GM10266 (cell line): ENCODE measurements around the gene TSPAN15.

Source experiments
- DNase-seq: peaks from one replicate; pipeline ENCODE4 v3.0.0; 2012; ENCODE audit errors: extremely low spot score
- TF ChIP-seq, protein P1 (sequence below): IDR thresholded peaks from 2 replicates; pipeline ENCODE4 v1.5.1; 2012; ENCODE audit warnings: mild to moderate bottlenecking, low read depth; ENCODE audit not compliant: control insufficient read depth, insufficient read depth; ENCODE audit errors: missing control alignments

Gene TSPAN15

DNA sequence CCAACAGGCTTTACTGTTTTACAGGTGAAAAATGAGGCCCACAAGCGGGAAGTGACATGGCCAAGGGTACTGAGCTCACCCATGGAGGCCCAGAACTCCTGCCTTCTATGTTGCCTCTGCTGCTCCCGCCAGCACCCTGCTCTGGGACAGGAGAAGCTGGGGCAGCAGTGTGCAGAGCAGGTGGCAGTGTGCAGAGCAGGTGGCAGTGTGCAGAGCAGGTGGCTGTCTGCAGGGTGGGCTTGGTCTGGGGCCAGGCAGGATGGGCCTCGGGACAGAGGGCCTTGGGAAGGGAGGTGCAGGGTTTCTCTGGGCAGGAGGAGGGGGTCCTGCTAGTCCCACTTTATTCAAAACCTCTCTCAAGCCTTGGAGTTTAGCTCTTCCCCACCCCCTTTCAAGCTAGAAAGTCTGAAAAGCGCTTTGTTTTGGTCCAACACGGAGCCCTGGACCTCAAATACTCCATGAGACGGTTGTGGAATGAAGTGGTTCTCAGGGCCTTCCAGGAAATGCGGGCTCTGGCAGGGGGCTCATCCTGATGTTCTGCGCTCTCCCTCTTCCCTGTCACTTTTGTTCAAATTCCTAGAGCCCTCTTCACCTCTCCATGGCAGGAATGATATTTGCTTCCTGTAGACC lies 26.8 kb downstream of the TSPAN15 start:
- TF ChIP-seq, protein P1, sequence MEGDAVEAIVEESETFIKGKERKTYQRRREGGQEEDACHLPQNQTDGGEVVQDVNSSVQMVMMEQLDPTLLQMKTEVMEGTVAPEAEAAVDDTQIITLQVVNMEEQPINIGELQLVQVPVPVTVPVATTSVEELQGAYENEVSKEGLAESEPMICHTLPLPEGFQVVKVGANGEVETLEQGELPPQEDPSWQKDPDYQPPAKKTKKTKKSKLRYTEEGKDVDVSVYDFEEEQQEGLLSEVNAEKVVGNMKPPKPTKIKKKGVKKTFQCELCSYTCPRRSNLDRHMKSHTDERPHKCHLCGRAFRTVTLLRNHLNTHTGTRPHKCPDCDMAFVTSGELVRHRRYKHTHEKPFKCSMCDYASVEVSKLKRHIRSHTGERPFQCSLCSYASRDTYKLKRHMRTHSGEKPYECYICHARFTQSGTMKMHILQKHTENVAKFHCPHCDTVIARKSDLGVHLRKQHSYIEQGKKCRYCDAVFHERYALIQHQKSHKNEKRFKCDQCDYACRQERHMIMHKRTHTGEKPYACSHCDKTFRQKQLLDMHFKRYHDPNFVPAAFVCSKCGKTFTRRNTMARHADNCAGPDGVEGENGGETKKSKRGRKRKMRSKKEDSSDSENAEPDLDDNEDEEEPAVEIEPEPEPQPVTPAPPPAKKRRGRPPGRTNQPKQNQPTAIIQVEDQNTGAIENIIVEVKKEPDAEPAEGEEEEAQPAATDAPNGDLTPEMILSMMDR: no peak
- no peak for DNase-seq

DNA sequence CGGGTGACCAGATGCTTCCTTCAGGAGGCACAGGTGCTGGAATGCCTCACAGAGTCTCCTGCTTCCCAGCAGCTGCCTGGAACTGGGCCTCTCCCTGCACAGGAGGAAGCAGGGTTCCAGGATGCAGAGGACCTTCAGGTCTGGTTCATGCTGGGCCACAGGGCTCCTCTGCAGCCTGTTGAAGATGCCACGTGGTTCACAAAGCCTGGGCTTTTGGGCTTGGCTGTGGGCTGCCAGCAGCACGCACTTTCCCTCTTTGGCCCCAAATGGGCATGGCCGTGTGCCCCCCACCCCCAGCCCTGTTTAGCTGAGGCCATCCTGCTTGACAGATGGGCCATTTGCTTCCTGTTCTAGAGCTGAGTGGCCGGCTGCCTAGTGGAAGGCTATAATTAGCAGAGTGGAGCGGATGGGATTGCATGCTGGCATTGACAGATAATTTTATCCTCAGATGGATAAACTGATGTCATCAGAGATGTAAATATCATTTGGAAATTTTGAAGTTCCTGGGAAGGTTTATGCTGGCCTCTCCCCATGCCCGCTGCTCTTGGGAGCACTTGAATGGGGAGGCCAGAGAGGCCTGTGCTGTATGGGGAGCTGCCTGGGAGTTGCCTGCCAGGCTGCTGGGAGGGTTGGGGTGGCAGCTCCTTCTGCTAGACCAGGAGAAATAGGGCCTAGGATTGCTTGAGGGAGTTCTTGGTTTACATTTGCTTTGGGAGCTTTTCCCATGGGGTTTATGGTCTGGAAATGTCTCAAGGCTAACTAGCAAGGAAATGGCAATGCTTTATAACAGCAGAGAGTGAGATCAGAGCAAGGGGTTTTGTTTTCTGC lies 28.2 kb downstream of the TSPAN15 start:
- no peak for DNase-seq
- TF ChIP-seq, protein P1: no peak

DNA sequence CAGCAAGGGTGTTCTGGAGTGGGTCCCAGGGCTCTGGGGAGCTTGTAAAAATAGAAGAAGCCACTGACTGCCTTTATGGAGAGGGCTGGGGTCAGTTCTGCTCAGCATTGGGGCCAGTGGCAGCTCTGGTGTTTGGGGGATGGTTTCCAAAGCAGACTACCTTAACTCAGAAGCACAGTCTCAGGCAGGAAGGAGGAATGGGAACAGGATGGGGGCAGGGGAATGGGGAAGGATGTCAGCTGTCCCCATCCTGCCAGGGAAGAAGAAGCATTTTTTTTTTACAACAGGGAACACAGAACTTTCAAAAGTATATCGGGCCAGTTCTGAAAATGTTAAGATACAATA lies 28.8 kb downstream of the TSPAN15 start:
- TF ChIP-seq, protein P1: no peak
- DNase-seq: no peak

DNA sequence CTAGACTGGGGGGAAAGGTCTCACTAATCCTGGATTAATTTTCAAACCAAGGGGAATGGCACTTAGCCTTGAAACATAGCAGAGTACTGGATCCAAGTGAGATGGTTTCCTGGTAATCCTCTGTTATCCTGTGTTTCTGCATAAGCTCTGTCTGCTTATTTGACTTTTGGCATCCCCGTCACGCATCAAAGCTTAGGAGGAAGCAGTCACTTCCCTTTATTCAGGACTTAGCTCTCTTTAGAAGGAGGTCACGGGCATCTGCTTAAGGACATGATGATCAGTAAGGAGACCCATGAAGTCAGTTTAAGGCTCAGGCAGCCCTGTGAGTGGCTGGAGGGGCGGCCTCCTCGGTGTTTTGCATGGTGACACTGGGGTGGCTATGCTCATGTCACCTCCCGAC lies 30.0 kb downstream of the TSPAN15 start:
- TF ChIP-seq, protein P1: no peak

DNA sequence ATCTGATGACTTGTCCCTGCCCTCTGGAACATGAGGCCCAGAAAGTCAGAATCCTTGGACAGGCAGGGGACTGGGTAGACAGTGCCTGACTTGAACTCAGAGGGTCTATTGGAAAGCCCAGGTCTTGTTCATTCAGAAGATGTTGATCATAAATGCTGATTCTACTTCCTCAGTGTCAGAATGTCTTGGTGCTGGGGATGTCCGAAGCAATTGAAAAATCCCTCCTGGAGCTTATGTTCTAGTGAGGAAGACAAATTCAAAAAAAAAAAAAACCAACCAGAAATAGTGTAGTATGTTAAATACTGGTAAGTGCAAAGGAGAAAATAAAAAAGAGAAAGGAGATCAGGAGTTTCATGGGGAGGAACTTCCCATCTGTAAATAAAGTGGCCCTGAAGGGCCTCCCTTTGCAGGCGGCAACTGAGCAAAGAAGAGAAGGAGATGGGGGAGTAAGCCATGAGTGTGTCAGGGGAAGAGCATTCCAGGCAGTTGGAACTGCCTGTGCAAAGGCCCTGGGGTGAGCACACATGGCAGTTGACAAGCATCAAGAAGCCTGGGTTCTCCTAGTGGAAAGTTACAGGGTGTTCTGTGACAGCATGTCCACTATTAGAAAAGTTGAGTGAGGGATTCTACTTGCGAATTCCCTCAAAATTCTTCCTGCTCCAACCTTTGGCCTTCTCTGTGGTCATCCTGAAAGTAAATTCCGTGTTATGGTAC lies 30.7 kb downstream of the TSPAN15 start:
- no peak for DNase-seq
- TF ChIP-seq, protein P1: no peak

More for the DNA sequence above, 30.0 kb downstream of the TSPAN15 start:
- DNase-seq: no peak

DNA sequence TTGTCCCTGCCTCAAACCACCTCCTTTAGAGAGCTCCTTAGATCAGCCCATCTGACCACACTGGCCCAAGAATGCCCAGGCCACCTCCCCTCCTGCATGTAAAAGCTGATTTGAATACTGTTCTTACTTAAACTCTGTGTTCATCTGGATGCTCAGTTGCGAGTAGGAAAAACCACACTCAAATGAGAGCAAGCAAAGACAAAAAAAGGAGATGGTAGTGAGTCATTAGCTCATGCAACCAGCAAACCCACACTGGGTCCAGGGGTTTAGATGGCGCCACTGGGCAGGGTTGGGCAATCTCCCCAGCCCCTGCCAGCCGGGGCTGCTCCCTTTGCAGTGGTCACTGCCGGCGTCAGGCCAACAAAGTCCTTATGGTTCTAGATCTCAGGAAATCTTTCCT lies 32.7 kb downstream of the TSPAN15 start:
- DNase-seq: no peak
- TF ChIP-seq, protein P1: no peak
